ENCODE data around the gene ASGR1.

ASGR1 gene

DNA sequence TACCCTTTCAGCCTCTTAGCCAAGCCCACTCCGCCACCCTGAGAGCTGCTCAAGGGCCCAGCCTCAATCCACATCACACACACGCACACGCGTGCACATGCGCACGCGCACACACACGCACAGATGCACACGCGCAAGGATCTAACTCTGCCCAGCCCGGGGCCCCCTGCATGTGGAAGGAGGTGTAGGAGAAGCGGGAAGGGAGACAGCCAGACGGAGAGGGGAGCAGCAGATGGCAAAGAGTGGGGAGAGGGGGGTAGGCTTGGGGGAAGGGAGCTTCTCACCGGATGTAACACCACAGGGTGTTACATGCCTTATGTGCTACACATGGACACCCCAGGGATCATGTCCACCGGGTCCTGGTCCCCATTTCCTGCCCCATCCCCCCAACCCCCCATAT lies 25.2 kb upstream of the ASGR1 start:
- H4K91ac ChIP-seq (ENCODE audit: low read depth, low read length) = no peak overlapping the region
- no peak overlapping the region for H3K27ac ChIP-seq (ENCODE audit: low read depth, low read length)
- no peak overlapping the region for H3K4ac ChIP-seq (ENCODE audit: low read depth, low read length)
- no peak overlapping the region for H3K23ac ChIP-seq (ENCODE audit: low read length)
- peak overlapping the region; percentile 54 for H3K4me2 ChIP-seq (ENCODE audit: low read length)
- no peak overlapping the region for H3K14ac ChIP-seq (ENCODE audit: low read length)
- no peak for DNase-seq
- H3K36me3 ChIP-seq (ENCODE audit: control insufficient read depth in 1 of 2, insufficient read depth in 2 of 2, low read length in 2 of 2) = peaks cover 17 to 18% of the 10 kb centered on the region in 2 experiments
- no peak overlapping the region for H3K9ac ChIP-seq (ENCODE audit: low read length)
- WGBS (ENCODE audit: extremely low coverage, insufficient coverage, insufficient read length) = no CpG with 5 or more reads among the region's 15 CpGs
- peak overlapping the region; percentile 33 for H2AK5ac ChIP-seq (ENCODE audit: low read length)
- H3K9me3 ChIP-seq (ENCODE audit: insufficient read depth, low read depth, low read length) = peaks cover 4% of the 10 kb centered on the region
- H3K18ac ChIP-seq (ENCODE audit: low read length) = no peak overlapping the region
- no peak overlapping the region for H2BK120ac ChIP-seq (ENCODE audit: insufficient read depth, low read length, poor library complexity)
- H3K27me3 ChIP-seq (ENCODE audit: insufficient read depth, low read length) = no peaks in the 10 kb centered on the region
- H2AFZ ChIP-seq (ENCODE audit: insufficient read depth, low read length, poor library complexity) = no peak overlapping the region
- H2BK12ac ChIP-seq (ENCODE audit: low read length) = no peak overlapping the region
- no peaks in the 10 kb centered on the region for H3K79me2 ChIP-seq (ENCODE audit: control insufficient read depth, insufficient read depth, low read length, poor library complexity)
- peaks cover 2% of the 10 kb centered on the region for H3K79me1 ChIP-seq (ENCODE audit: low read length)
- H4K12ac ChIP-seq (ENCODE audit: low read depth, low read length) = no peak overlapping the region
- H3K4me3 ChIP-seq (ENCODE audit: low read depth, low read length) = no peak overlapping the region
- H3K4me1 ChIP-seq (ENCODE audit: control insufficient read depth in 1 of 2, insufficient read depth in 2 of 2, low read length in 2 of 2) = peaks cover 10 to 14% of the 10 kb centered on the region in 2 experiments
- no peak overlapping the region for H2BK5ac ChIP-seq (ENCODE audit: low read depth, low read length, poor library complexity)
- no peak overlapping the region for H4K8ac ChIP-seq (ENCODE audit: low read depth, low read length)

DNA sequence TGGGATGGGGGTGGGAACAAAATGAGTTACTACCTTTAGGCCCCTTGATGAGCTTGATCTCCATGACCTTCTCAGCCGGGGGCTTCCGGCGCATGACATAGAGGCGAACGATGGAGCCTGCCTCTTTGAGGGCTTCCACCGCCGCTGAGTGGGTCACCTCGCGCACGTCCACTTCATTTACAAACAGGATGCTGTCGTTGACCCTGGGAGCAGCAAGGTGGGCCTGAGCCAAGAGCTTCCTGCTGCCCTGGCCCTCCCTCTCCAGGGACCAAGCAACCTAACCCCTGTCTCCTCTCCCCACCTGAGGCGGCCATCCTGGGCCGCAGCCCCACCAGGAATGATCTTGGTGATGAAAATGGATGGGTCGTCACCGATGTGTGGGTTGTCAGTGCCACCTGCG lies 24.2 kb upstream of the ASGR1 start:
- Histone ChIP-seq H4K91ac (ENCODE audit: low read depth, low read length) (no peak overlapping the region), H2BK5ac (ENCODE audit: low read depth, low read length, poor library complexity) (no peak overlapping the region), H3K4me1 (ENCODE audit: control insufficient read depth in 1 of 2, insufficient read depth in 2 of 2, low read length in 2 of 2) (peaks cover 6 to 8% of the 10 kb centered on the region in 2 experiments), H2BK12ac (ENCODE audit: low read length) (no peak overlapping the region), H3K4me3 (ENCODE audit: low read depth, low read length) (no peak overlapping the region), H3K4me2 (ENCODE audit: low read length) (no peak overlapping the region), H2AK5ac (ENCODE audit: low read length) (no peak overlapping the region), H2BK120ac (ENCODE audit: insufficient read depth, low read length, poor library complexity) (no peak overlapping the region), H3K18ac (ENCODE audit: low read length) (no peak overlapping the region), H3K14ac (ENCODE audit: low read length) (no peak overlapping the region), H3K27ac (ENCODE audit: low read depth, low read length) (no peak overlapping the region), H3K23ac (ENCODE audit: low read length) (no peak overlapping the region), H3K79me2 (ENCODE audit: control insufficient read depth, insufficient read depth, low read length, poor library complexity) (no peaks in the 10 kb centered on the region), H3K27me3 (ENCODE audit: insufficient read depth, low read length) (no peaks in the 10 kb centered on the region), H3K9me3 (ENCODE audit: insufficient read depth, low read depth, low read length) (peaks cover 4% of the 10 kb centered on the region), H3K79me1 (ENCODE audit: low read length) (peaks cover 2% of the 10 kb centered on the region), H3K4ac (ENCODE audit: low read depth, low read length) (no peak overlapping the region), H3K36me3 (ENCODE audit: control insufficient read depth in 1 of 2, insufficient read depth in 2 of 2, low read length in 2 of 2) (peaks cover 17 to 18% of the 10 kb centered on the region in 2 experiments), H2AFZ (ENCODE audit: insufficient read depth, low read length, poor library complexity) (no peak overlapping the region), H4K12ac (ENCODE audit: low read depth, low read length) (no peak overlapping the region), H4K8ac (ENCODE audit: low read depth, low read length) (no peak overlapping the region), H3K9ac (ENCODE audit: low read length) (no peak overlapping the region)
- no peak for DNase-seq
- no CpG with 5 or more reads among the region's 16 CpGs for whole genome bisulfite sequencing (ENCODE audit: extremely low coverage, insufficient coverage, insufficient read length)

DNA sequence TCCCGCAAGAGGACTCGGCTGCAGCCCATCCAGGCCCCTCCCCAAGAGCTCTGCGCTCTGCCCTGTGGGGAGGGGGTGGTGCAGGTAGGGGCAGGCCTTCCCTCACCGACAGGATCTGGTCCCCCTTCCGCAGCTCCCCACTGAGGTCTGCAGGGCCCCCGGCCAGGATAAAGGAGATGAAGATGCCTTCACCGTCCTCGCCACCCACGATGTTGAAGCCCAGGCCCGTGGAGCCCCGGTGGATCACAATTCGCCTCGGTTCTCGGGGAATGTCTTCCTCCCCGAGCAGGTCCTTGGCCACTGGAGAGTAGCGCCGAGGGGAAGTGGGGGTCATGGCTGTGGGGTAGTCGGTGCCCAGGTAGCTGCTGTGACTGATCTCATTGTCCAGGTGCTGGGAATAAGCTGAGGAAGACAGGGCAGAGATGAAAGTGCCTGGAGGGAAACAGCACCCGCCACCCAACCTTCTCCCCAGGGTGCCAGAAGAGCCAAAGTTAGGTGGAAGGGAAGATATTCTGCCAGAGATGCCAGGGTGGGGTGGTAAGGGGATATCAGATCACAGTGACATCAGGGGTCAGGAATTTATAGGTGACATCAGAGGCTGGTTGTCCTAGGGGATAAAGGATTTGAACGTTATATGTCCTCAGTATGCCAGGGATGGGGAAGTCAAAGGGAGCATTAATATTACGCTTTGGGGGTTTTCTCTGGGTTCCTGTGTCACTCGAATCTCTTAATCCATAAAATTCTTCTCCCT lies 17.7 kb upstream of the ASGR1 start:
- no peak for DNase-seq
- no peak overlapping the region for H2BK120ac ChIP-seq (ENCODE audit: insufficient read depth, low read length, poor library complexity)
- no peak overlapping the region for H3K4ac ChIP-seq (ENCODE audit: low read depth, low read length)
- H3K27me3 ChIP-seq (ENCODE audit: insufficient read depth, low read length) = no peaks in the 10 kb centered on the region
- no peak overlapping the region for H3K14ac ChIP-seq (ENCODE audit: low read length)
- WGBS (ENCODE audit: extremely low coverage, insufficient coverage, insufficient read length) = no CpG with 5 or more reads among the region's 22 CpGs
- H4K8ac ChIP-seq (ENCODE audit: low read depth, low read length) = no peak overlapping the region
- H4K12ac ChIP-seq (ENCODE audit: low read depth, low read length) = no peak overlapping the region
- H3K4me1 ChIP-seq (ENCODE audit: control insufficient read depth in 1 of 2, insufficient read depth in 2 of 2, low read length in 2 of 2) = no peaks in the 10 kb centered on the region
- H3K4me3 ChIP-seq (ENCODE audit: low read depth, low read length) = no peak overlapping the region
- H3K4me2 ChIP-seq (ENCODE audit: low read length) = no peak overlapping the region
- H4K91ac ChIP-seq (ENCODE audit: low read depth, low read length) = no peak overlapping the region
- no peak overlapping the region for H2AFZ ChIP-seq (ENCODE audit: insufficient read depth, low read length, poor library complexity)
- H2BK12ac ChIP-seq (ENCODE audit: low read length) = no peak overlapping the region
- H3K79me2 ChIP-seq (ENCODE audit: control insufficient read depth, insufficient read depth, low read length, poor library complexity) = no peaks in the 10 kb centered on the region
- H2AK5ac ChIP-seq (ENCODE audit: low read length) = no peak overlapping the region
- no peak overlapping the region for H3K9ac ChIP-seq (ENCODE audit: low read length)
- no peak overlapping the region for H2BK5ac ChIP-seq (ENCODE audit: low read depth, low read length, poor library complexity)
- no peak overlapping the region for H3K18ac ChIP-seq (ENCODE audit: low read length)
- H3K27ac ChIP-seq (ENCODE audit: low read depth, low read length) = no peak overlapping the region
- peaks cover 40 to 46% of the 10 kb centered on the region in 2 experiments for H3K36me3 ChIP-seq (ENCODE audit: control insufficient read depth in 1 of 2, insufficient read depth in 2 of 2, low read length in 2 of 2)
- no peaks in the 10 kb centered on the region for H3K79me1 ChIP-seq (ENCODE audit: low read length)
- H3K9me3 ChIP-seq (ENCODE audit: insufficient read depth, low read depth, low read length) = no peaks in the 10 kb centered on the region
- no peak overlapping the region for H3K23ac ChIP-seq (ENCODE audit: low read length)

DNA sequence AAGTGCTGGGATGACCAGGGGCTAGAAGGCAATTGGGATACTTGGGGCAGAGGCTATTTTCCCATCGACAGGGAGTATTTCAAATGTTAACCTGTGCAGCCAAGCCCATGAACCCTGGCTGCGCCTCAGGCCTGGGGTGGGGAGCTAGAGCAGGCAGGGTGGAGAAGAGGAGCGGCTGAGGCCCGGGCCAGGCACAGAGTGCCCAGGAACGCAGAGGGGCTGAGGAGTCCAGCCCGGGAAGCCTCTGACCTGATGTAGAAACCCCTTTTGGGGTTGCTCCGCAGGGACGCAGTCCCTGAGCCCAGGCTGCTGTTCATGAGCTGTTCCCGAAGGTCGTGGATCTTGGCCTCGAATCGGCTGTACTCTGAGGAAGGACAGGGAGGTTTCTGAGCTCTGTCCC lies 16.8 kb upstream of the ASGR1 start:
- Histone ChIP-seq H2BK120ac (ENCODE audit: insufficient read depth, low read length, poor library complexity) (no peak overlapping the region), H3K4ac (ENCODE audit: low read depth, low read length) (no peak overlapping the region), H3K14ac (ENCODE audit: low read length) (no peak overlapping the region), H3K23ac (ENCODE audit: low read length) (no peak overlapping the region), H3K79me1 (ENCODE audit: low read length) (no peaks in the 10 kb centered on the region), H4K8ac (ENCODE audit: low read depth, low read length) (no peak overlapping the region), H3K18ac (ENCODE audit: low read length) (no peak overlapping the region), H3K9me3 (ENCODE audit: insufficient read depth, low read depth, low read length) (no peaks in the 10 kb centered on the region), H3K4me2 (ENCODE audit: low read length) (no peak overlapping the region), H3K4me3 (ENCODE audit: low read depth, low read length) (no peak overlapping the region), H3K27me3 (ENCODE audit: insufficient read depth, low read length) (no peaks in the 10 kb centered on the region), H4K91ac (ENCODE audit: low read depth, low read length) (no peak overlapping the region), H3K36me3 (ENCODE audit: control insufficient read depth in 1 of 2, insufficient read depth in 2 of 2, low read length in 2 of 2) (peaks cover 46 to 48% of the 10 kb centered on the region in 2 experiments), H3K9ac (ENCODE audit: low read length) (no peak overlapping the region), H3K27ac (ENCODE audit: low read depth, low read length) (no peak overlapping the region), H4K12ac (ENCODE audit: low read depth, low read length) (no peak overlapping the region), H3K79me2 (ENCODE audit: control insufficient read depth, insufficient read depth, low read length, poor library complexity) (no peaks in the 10 kb centered on the region), H2AFZ (ENCODE audit: insufficient read depth, low read length, poor library complexity) (no peak overlapping the region), H2BK5ac (ENCODE audit: low read depth, low read length, poor library complexity) (no peak overlapping the region), H3K4me1 (ENCODE audit: control insufficient read depth in 1 of 2, insufficient read depth in 2 of 2, low read length in 2 of 2) (no peaks in the 10 kb centered on the region), H2BK12ac (ENCODE audit: low read length) (no peak overlapping the region), H2AK5ac (ENCODE audit: low read length) (no peak overlapping the region)
- DNase-seq = no peak
- WGBS (ENCODE audit: extremely low coverage, insufficient coverage, insufficient read length) = no CpG with 5 or more reads among the region's 12 CpGs

Data from trophoblast cell (in vitro differentiated cells and primary cell).